ENCODE data around the gene SAA2. TPM values are rescaled to one million over a fixed set of nuclear protein-coding genes. Genes with fewer than 3 reads are reported as not detected.
"Not testable (repeated sequence)": the region's sequence is repeated elsewhere in the genome, so short reads cannot be mapped to it uniquely, and the experiment has no call there.

Gene SAA2
- total RNA-seq, 1 donor from 2014 or later = not detected

DNA sequence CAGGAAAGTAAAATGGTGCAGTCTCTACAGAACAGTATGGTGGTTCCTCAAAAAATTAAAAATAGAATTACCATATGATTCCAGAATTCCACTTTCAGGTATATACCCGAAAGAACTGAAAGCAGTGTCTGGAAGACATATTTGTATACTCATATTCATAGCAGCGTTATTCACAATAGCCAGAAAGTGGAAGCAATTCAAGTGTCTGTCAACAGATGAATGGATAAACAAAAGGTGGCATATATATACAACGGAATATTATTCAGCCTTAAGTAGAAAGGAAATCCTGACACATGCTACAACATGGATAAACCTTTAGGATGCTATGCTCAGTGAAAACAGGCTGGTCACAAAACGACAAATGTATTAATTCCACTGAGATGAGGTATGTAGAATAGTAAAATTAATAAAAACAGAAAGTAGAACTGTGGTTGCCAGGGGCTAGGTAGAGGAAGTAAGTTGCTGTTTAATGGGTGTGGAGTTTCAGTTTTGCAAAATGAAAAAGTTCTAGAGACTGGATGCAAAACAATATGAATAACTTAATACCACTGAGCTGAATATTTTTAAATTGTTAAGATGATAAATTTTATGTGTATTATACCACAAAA lies 32.1 kb upstream of the SAA2 start:
- FAIRE-seq = no peak

DNA sequence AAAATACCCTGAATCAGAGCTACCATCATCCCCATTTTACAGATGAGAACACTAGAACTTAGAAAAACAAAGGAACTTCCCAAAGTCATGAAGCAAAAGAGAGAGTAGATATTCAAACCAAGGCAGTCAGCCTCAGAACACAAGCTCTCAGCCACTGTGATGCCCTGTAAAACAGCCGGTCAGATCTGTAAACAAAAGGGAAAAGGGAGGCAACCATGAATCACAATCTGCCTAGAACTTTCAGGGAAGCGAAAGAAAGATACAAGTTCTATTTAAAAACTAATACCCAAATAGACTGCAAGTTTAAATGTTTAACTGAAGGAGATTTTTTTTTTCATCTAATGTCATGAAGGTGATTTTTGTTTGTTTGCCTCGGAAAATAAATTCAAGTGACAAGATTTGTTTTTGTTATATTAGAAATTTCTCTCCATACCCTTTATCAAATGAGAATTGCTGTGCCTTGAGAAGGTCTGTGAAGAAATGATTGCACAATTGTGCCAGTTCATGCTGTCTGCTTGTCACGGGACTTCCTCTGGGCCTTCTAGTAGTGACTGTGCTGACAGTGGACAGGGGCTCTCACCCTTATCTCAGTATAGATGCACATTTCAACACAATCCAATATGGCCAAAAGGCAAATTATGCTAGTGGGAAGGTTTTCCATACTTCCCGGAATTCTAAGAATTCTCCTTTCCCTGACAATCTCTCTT lies 29.2 kb upstream of the SAA2 start:
- H3K36me3 ChIP-seq (ENCODE audit: control insufficient read depth, insufficient read depth, low read length) = peaks cover 6% of the 10 kb centered on the region
- H3K27me3 ChIP-seq (ENCODE audit: control insufficient read depth, insufficient read depth, low read length) = no peaks in the 10 kb centered on the region
- DNase-seq (ENCODE audit: low read depth) (no peak), FAIRE-seq (no peak)
- TF ChIP-seq, protein P1, sequence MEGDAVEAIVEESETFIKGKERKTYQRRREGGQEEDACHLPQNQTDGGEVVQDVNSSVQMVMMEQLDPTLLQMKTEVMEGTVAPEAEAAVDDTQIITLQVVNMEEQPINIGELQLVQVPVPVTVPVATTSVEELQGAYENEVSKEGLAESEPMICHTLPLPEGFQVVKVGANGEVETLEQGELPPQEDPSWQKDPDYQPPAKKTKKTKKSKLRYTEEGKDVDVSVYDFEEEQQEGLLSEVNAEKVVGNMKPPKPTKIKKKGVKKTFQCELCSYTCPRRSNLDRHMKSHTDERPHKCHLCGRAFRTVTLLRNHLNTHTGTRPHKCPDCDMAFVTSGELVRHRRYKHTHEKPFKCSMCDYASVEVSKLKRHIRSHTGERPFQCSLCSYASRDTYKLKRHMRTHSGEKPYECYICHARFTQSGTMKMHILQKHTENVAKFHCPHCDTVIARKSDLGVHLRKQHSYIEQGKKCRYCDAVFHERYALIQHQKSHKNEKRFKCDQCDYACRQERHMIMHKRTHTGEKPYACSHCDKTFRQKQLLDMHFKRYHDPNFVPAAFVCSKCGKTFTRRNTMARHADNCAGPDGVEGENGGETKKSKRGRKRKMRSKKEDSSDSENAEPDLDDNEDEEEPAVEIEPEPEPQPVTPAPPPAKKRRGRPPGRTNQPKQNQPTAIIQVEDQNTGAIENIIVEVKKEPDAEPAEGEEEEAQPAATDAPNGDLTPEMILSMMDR (IDR thresholded peaks at IDR 0.05; ENCODE audit: insufficient read depth, low read length, severe bottlenecking) = no peak
- H3K4me3 ChIP-seq (ENCODE audit: low read depth, low read length) = no peak overlapping the region

More for the DNA sequence above, 32.1 kb upstream of the SAA2 start:
- TF ChIP-seq, protein P1 (IDR thresholded peaks at IDR 0.05; ENCODE audit: insufficient read depth, low read length, severe bottlenecking) = no peak
- DNase-seq (ENCODE audit: low read depth) = no peak
- no peak overlapping the region for H3K4me3 ChIP-seq (ENCODE audit: low read depth, low read length)
- H3K36me3 ChIP-seq (ENCODE audit: control insufficient read depth, insufficient read depth, low read length) = peaks cover 10% of the 10 kb centered on the region
- H3K27me3 ChIP-seq (ENCODE audit: control insufficient read depth, insufficient read depth, low read length) = no peaks in the 10 kb centered on the region

DNA sequence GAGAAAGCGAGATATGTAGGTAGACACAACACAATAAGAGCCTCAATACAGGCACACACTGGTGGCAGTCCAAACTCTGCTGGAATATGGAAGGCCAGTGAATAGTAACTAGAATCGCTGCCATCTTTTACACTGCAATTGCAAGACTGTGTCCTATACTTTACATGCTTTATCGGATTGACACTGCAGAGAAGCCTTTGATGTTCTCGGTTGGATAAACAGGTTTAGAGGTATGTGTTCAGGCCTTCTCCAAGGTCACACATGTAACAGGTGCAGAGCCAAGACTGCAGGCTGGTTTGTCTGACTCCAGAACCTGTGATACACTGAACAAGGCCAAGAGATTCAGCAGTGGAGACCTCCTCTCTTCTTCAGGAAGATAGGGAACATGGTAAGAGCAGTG lies 22.7 kb upstream of the SAA2 start:
- TF ChIP-seq, protein P1 (IDR thresholded peaks at IDR 0.05; ENCODE audit: insufficient read depth, low read length, severe bottlenecking) = no peak
- H3K27me3 ChIP-seq (ENCODE audit: control insufficient read depth, insufficient read depth, low read length) = no peaks in the 10 kb centered on the region
- H3K4me3 ChIP-seq (ENCODE audit: low read depth, low read length) = no peak overlapping the region
- DNase-seq (ENCODE audit: low read depth) (no peak), FAIRE-seq (no peak)
- no peaks in the 10 kb centered on the region for H3K36me3 ChIP-seq (ENCODE audit: control insufficient read depth, insufficient read depth, low read length)

DNA sequence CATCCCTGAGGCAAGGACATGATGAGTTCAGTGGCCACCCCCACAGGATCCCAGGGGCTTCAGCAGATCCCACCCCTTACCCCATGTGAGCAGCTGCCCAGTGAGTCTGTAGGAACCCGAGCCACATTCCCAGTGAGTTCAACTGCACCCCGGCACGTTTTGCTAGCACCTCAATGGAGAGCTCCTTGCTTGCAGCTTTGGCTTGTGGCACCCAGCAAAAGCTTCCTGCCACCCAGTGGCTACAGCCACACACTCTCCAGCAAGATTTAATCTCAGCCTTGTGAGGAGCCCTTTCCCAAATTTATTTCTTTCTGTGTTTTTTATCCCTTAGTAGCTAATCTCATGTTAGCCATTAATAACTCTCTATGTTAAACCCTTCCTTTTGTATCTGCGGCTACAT lies 21.6 kb upstream of the SAA2 start:
- no peaks in the 10 kb centered on the region for H3K36me3 ChIP-seq (ENCODE audit: control insufficient read depth, insufficient read depth, low read length)
- H3K4me3 ChIP-seq (ENCODE audit: low read depth, low read length) = no peak overlapping the region
- TF ChIP-seq, protein P1 (IDR thresholded peaks at IDR 0.05; ENCODE audit: insufficient read depth, low read length, severe bottlenecking) = no peak
- H3K27me3 ChIP-seq (ENCODE audit: control insufficient read depth, insufficient read depth, low read length) = no peaks in the 10 kb centered on the region
- FAIRE-seq (no peak), DNase-seq (ENCODE audit: low read depth) (no peak)

DNA sequence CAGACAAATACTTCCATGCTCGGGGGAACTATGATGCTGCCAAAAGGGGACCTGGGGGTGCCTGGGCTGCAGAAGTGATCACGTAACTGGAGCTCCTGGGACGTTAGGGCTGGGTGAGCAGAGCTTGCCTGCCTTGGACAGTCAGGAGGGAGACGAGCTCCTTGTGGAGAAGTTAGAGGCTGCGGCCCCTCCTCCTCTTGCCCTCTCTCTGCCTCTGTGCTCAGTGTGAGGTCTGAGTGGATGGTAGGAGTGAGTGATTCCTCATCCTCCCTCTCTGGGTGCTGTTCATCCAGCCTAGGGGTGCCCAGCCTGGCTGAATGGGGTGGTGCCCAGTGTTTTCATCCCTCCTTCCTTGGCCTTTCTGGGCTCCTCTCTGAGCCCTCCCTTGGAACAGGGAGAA lies 20.8 kb upstream of the SAA2 start:
- H3K4me3 ChIP-seq (ENCODE audit: low read depth, low read length); H3K36me3 ChIP-seq (ENCODE audit: control insufficient read depth, insufficient read depth, low read length); DNase-seq (ENCODE audit: low read depth); H3K27me3 ChIP-seq (ENCODE audit: control insufficient read depth, insufficient read depth, low read length); FAIRE-seq: not testable (repeated sequence)

DNA sequence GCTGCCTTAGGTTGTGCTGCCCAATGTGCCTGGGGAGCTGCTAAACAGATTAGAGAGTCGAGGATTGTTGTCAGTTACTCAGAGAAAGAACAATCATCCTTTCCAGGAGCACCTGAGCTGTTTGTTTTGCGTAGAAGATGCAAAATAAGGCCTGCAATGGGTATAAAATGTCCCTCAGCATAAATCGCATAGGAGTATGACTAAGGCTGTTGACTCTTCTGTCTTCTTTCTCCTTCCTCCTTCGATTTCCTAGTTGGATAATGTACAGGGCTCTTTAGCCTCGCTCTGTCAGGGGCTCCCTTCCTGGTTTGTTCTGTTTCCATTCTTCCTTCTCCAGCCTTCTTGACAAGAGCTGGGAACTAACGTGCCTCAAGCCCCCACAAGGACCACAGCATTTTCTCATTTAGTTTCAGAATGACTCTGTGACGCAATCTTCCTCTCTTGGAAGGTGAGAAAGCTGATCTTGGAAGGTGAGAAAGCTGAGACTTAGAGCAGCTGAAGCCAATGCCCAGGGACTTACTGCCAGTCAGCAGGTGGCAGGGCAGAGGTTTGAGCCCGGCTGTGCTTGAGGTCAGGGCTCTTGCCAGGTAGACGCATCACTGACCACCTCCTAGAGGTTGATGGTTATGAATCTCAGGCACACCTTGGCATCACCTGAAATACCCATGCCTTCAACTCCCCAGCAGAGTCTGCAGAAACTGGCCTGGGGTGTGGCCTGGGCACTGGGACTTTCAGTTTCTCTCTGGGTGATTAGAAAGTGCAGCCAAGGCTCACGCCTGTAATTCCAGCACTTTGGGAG lies 19.1 kb upstream of the SAA2 start:
- peak; percentile 86 for FAIRE-seq
- not testable (repeated sequence) for DNase-seq (ENCODE audit: low read depth); H3K4me3 ChIP-seq (ENCODE audit: low read depth, low read length); H3K36me3 ChIP-seq (ENCODE audit: control insufficient read depth, insufficient read depth, low read length); H3K27me3 ChIP-seq (ENCODE audit: control insufficient read depth, insufficient read depth, low read length)
